ENCODE measurements around the gene RNLS. TPM values are rescaled to one million over a fixed set of nuclear protein-coding genes. Genes with fewer than 3 reads are reported as not detected.

Gene RNLS
- total and polyA plus RNA-seq, 2 of the 8 experiments (the other 6 are each of a cell fraction or from before 2014, with no cell fraction given): 7.5 to 12.7 TPM

DNA sequence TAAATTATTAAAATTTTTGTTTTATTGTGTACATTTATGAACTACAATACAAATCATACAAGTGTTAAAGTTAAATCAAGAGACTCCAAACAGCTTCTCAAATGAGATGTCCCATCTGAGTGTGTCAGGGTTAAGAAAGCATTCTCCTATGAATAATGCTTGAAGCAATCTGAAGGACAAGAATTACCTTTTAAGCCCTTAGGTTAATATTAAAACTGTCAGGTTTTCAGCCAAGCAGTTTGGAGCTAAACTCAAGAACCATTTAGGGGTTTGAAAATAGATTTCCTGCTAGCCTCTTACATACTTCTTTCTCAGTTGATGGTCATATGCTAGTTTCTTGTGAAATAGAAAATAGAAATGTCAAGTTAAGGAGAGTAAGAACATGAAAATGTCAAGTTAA, 41.7 kb upstream of the RNLS start:
- FAIRE-seq: no peak
- H2BK15ac ChIP-seq (ENCODE audit: low read length): no peak overlapping the region

More for the DNA sequence above, 41.7 kb upstream of the RNLS start:
- Histone ChIP-seq H2BK12ac (ENCODE audit: low read depth, low read length) (no peak overlapping the region), H3K23ac (ENCODE audit: insufficient read length) (no peak overlapping the region), H3K27me3 (replicated peaks in 1 of 4; ENCODE audit: control insufficient read depth in 3 of 4, extremely low read depth in 1 of 4, insufficient read depth in 3 of 4, low read length in 3 of 4) (no peaks in the 10 kb centered on the region), H2AK5ac (ENCODE audit: low read depth, low read length) (no peak overlapping the region), H3K4me2 (ENCODE audit: insufficient read depth in 1 of 2, low read depth in 2 of 2, low read length in 2 of 2) (no peak overlapping the region), H4K20me1 (replicated peaks in 1 of 2; ENCODE audit: control insufficient read depth in 1 of 2, insufficient read depth in 2 of 2, low read length in 2 of 2) (no peaks in the 10 kb centered on the region), H3K14ac (ENCODE audit: insufficient read length) (no peak overlapping the region), H3K36me3 (ENCODE audit: control insufficient read depth in 2 of 4, insufficient read depth in 4 of 4, low read length in 3 of 4) (no peaks in the 10 kb centered on the region), H3K79me2 (ENCODE audit: control insufficient read depth in 1 of 2, insufficient read depth in 2 of 2, low read length in 2 of 2) (no peaks in the 10 kb centered on the region), H2BK20ac (ENCODE audit: low read length) (no peak overlapping the region), H3K23me2 (ENCODE audit: low read depth, low read length) (no peaks in the 10 kb centered on the region), H3K4me3 (ENCODE audit: extremely low read depth in 1 of 4, insufficient read depth in 2 of 4, low read depth in 3 of 4, low read length in 4 of 4) (no peak overlapping the region), H4K91ac (replicated peaks; ENCODE audit: insufficient read length, low read length) (no peak overlapping the region), H3K4me1 (replicated peaks in 1 of 4; ENCODE audit: control insufficient read depth in 3 of 4, insufficient read depth in 4 of 4, low read length in 3 of 4) (no peaks in the 10 kb centered on the region; a peak in 1 of 7 replicates), H3K4ac (replicated peaks; ENCODE audit: insufficient read length, low read depth, low read length) (no peak overlapping the region), H4K5ac (ENCODE audit: insufficient read length, low read depth, low read length) (no peak overlapping the region), H3K27ac (ENCODE audit: low read depth, low read length) (no peak overlapping the region), H4K8ac (ENCODE audit: extremely low read depth, insufficient read depth, low read length) (no peak overlapping the region), H2BK120ac (replicated peaks; ENCODE audit: low read depth, low read length) (no peak overlapping the region), H3K79me1 (ENCODE audit: low read depth, low read length) (no peaks in the 10 kb centered on the region), H3K9me3 (ENCODE audit: insufficient read depth in 2 of 2, low read depth in 1 of 2, low read length in 1 of 2) (no peaks in the 10 kb centered on the region), H3K18ac (ENCODE audit: extremely low read depth, low read length) (no peak overlapping the region), H2BK5ac (ENCODE audit: low read depth, low read length) (no peak overlapping the region), H3K9ac (replicated peaks in 1 of 4; ENCODE audit: extremely low read depth in 1 of 4, low read depth in 3 of 4, low read length in 3 of 4) (no peak overlapping the region), H2AFZ (ENCODE audit: low read length) (no peak overlapping the region), H3K56ac (replicated peaks; ENCODE audit: insufficient read length, low read depth, low read length) (no peak overlapping the region)
- DNase-seq (ENCODE audit: low read depth in 1 of 2, low spot score in 2 of 2): no peak
- no peak for TF ChIP-seq RXRA (IDR thresholded peaks at IDR 0.05; ENCODE audit: insufficient read depth, low read depth, low read length)
- TF ChIP-seq, protein P1, sequence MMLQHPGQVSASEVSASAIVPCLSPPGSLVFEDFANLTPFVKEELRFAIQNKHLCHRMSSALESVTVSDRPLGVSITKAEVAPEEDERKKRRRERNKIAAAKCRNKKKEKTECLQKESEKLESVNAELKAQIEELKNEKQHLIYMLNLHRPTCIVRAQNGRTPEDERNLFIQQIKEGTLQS (IDR thresholded peaks at IDR 0.05; ENCODE audit: insufficient read depth, low read depth, low read length): no peak
- POLR2A ChIA-PET (ENCODE audit: partially characterized antibody): no interaction called here
- CTCF ChIA-PET (ENCODE audit: partially characterized antibody): interaction anchor here (1.5 kb wide), 1 partner anchor 103 kb away, joined by 4 read pairs; no protein-coding TSS in a partner anchor
